ENCODE measurements around the gene MCF2L2. TPM values are rescaled to one million over a fixed set of nuclear protein-coding genes. Genes with fewer than 3 reads are reported as not detected.
"Not testable (repeated sequence)": the region's sequence is repeated elsewhere in the genome, so short reads cannot be mapped to it uniquely, and the experiment has no call there.

Gene MCF2L2
- total RNA-seq, 1 donor from 2014 or later = 1.2 TPM

- peak; percentile 95 for ATAC-seq
These were observed 19.0 kb upstream of the MCF2L2 start for GRCh38 chr3:183447206-183448001.

GRCh38 chr3:183446838-183447205 is 18.4 kb upstream of the MCF2L2 start:
- Histone ChIP-seq H3K4me1 (peaks cover 5% of the 10 kb centered on the region), H3K27ac (peak overlapping the region; percentile 75), H3K27me3 (no peaks in the 10 kb centered on the region), H3K36me3 (no peaks in the 10 kb centered on the region), H3K9me3 (no peaks in the 10 kb centered on the region), H3K4me3 (peak overlapping the region; percentile 78)
- ATAC-seq (no peak), DNase-seq (no peak)
- TF ChIP-seq CTCF (IDR thresholded peaks at IDR 0.05) = no peak
- intact Hi-C loops (cut with DNase I) = no loop called here

More at GRCh38 chr3:183447206-183448001, 19.0 kb upstream of the MCF2L2 start:
- intact Hi-C loops (cut with DNase I) = no loop called here
- TF ChIP-seq CTCF (IDR thresholded peaks at IDR 0.05) = no peak
- H3K9me3 ChIP-seq = no peaks in the 10 kb centered on the region
- peaks cover 5% of the 10 kb centered on the region for H3K4me1 ChIP-seq
- H3K4me3 ChIP-seq = peak overlapping the region; percentile 78
- H3K27me3 ChIP-seq = no peaks in the 10 kb centered on the region
- H3K36me3 ChIP-seq = no peaks in the 10 kb centered on the region
- peak; percentile 91 for DNase-seq
- H3K27ac ChIP-seq = peak overlapping the region; percentile 75

- Histone ChIP-seq H3K4me3 (no peak overlapping the region), H3K4me1 (peaks cover 2% of the 10 kb centered on the region), H3K9me3 (no peaks in the 10 kb centered on the region), H3K36me3 (no peaks in the 10 kb centered on the region), H3K27me3 (no peaks in the 10 kb centered on the region), H3K27ac (no peak overlapping the region)
- DNase-seq (no peak), ATAC-seq (no peak)
- intact Hi-C loops (cut with DNase I) = no loop called here
- TF ChIP-seq CTCF (IDR thresholded peaks at IDR 0.05) = no peak
These were observed 16.3 kb upstream of the MCF2L2 start for GRCh38 chr3:183444748-183445147.

- Histone ChIP-seq H3K36me3 (no peaks in the 10 kb centered on the region), H3K9me3 (no peaks in the 10 kb centered on the region), H3K27ac (no peak overlapping the region), H3K27me3 (no peaks in the 10 kb centered on the region), H3K4me3 (no peak overlapping the region), H3K4me1 (no peaks in the 10 kb centered on the region)
- intact Hi-C loops (cut with DNase I) = no loop called here
- DNase-seq = no peak
- TF ChIP-seq CTCF (IDR thresholded peaks at IDR 0.05) = no peak
- no peak for ATAC-seq
These were observed 15.3 kb upstream of the MCF2L2 start for GRCh38 chr3:183443395-183444385.

- Histone ChIP-seq H3K4me1 (no peaks in the 10 kb centered on the region), H3K27ac (no peak overlapping the region), H3K9me3 (no peaks in the 10 kb centered on the region), H3K4me3 (no peak overlapping the region), H3K27me3 (no peaks in the 10 kb centered on the region), H3K36me3 (no peaks in the 10 kb centered on the region)
- intact Hi-C loops (cut with DNase I) = no loop called here
- TF ChIP-seq CTCF (IDR thresholded peaks at IDR 0.05) = no peak
- ATAC-seq (no peak), DNase-seq (no peak)
These were observed 14.6 kb upstream of the MCF2L2 start for GRCh38 chr3:183442994-183443393.

GRCh38 chr3:183440521-183440920 is 12.1 kb upstream of the MCF2L2 start:
- H3K27me3 ChIP-seq; H3K27ac ChIP-seq; DNase-seq; H3K9me3 ChIP-seq; intact Hi-C loops (cut with DNase I); H3K4me1 ChIP-seq; H3K4me3 ChIP-seq; H3K36me3 ChIP-seq; ATAC-seq: not testable (repeated sequence)

All from upper lobe of right lung (tissue), 1 donor.